Kidney capillary endothelial cell (primary cell): Measurements from ENCODE around the gene SARNP.

ENCODE experiments used
- DNase-seq: peaks from one replicate; pipeline ENCODE4 v3.0.0-alpha.2; 2018; ENCODE audit warnings: low spot score

SARNP gene

GRCh38 chr12:55724226-55724939 lies 93.1 kb downstream of the SARNP start:
- DNase-seq = no peak

- DNase-seq = no peak
These were observed 93.9 kb downstream of the SARNP start for GRCh38 chr12:55723516-55724225.

- DNase-seq = no peak
These were observed 94.6 kb downstream of the SARNP start for GRCh38 chr12:55722948-55723347.

GRCh38 chr12:55721601-55722213 lies 95.8 kb downstream of the SARNP start:
- DNase-seq = no peak

GRCh38 chr12:55720894-55721444 lies 96.6 kb downstream of the SARNP start:
- DNase-seq = peak; percentile 86

- no peak for DNase-seq
These were observed 97.4 kb downstream of the SARNP start, which contains the start of gene RDH5 for GRCh38 chr12:55720071-55720564. Gene RDH5 (plus strand): TSS chr12:55720393. CDS start chr12:55721185, 792 bp downstream.

- DNase-seq = no peak
These were observed 98.2 kb downstream of the SARNP start for GRCh38 chr12:55719371-55719770.

- no peak for DNase-seq
These were observed 98.8 kb downstream of the SARNP start for GRCh38 chr12:55718624-55719275.

GRCh38 chr12:55718015-55718414 lies 99.5 kb downstream of the SARNP start:
- no peak for DNase-seq

- peak; percentile 50 for DNase-seq
These were observed 100.2 kb downstream of the SARNP start for GRCh38 chr12:55717011-55718007.

- DNase-seq = no peak
These were observed 101.0 kb downstream of the SARNP start for GRCh38 chr12:55716582-55716957.

- DNase-seq = peak; percentile 82
These were observed 101.5 kb downstream of the SARNP start, which contains the start of gene BLOC1S1 for GRCh38 chr12:55715833-55716581. Gene BLOC1S1 (plus strand): TSS chr12:55716046. CDS start chr12:55716052, 6 bp downstream.

- no peak for DNase-seq
These were observed 102.3 kb downstream of the SARNP start for GRCh38 chr12:55715169-55715764.

GRCh38 chr12:55713721-55714120 lies 103.8 kb downstream of the SARNP start:
- no peak for DNase-seq

- DNase-seq = no peak
These were observed 104.7 kb downstream of the SARNP start for GRCh38 chr12:55712700-55713415.

GRCh38 chr12:55711786-55712553 lies 105.6 kb downstream of the SARNP start:
- DNase-seq = no peak

GRCh38 chr12:55708695-55709233 lies 108.8 kb downstream of the SARNP start:
- no peak for DNase-seq
